Gastroesophageal sphincter (tissue), 4 donors: ENCODE data around the gene FBXO28. TPM values are rescaled to one million over a fixed set of nuclear protein-coding genes. Genes with fewer than 3 reads are reported as not detected.

ENCODE experiments used
- ATAC-seq: fragments of 150-250 bp; one replicate; pipeline ENCODE4 v1.9.1; 2016; ENCODE audit warnings: mild to moderate bottlenecking, moderate library complexity
- H3K27ac ChIP-seq, 4 donors: fragments of 200-600 bp; sonication (generic) in 3 of 4; 1 replicate in 3 of 4; 2 replicates in 1 of 4; pipeline ENCODE4 v1.5.1; 2016 to 2019
- H3K27me3 ChIP-seq: fragments of 200-600 bp; sonication (generic); one replicate; pipeline ENCODE4 v1.5.1; 2019
- H3K36me3 ChIP-seq, 2 donors: fragments of 200-600 bp; sonication (generic); one replicate each; pipeline ENCODE4 v1.5.1; 2019; ENCODE audit warnings: control low read depth in 1 of 2
- H3K4me1 ChIP-seq, 3 donors: fragments of 200-600 bp; sonication (generic); 1 replicate in 2 of 3; 2 replicates in 1 of 3; pipeline ENCODE4 v1.5.1; 2016 to 2019; ENCODE audit warnings: control low read depth in 2 of 3
- H3K4me3 ChIP-seq, 2 donors: fragments of 200-600 bp; sonication (generic); one replicate each; pipeline ENCODE4 v1.5.1; 2019; ENCODE audit warnings: mild to moderate bottlenecking in 1 of 2, moderate library complexity in 1 of 2
- H3K9me3 ChIP-seq, 3 donors: fragments of 200-600 bp; sonication (generic); one replicate each; pipeline ENCODE4 v1.5.1; 2017 to 2019; ENCODE audit warnings: control low read depth in 2 of 3
- EP300 ChIP-seq: sonication (generic); formaldehyde crosslinking; IDR thresholded peaks from one replicate; pipeline ENCODE4 v1.6.1; 2017; ENCODE audit warnings: antibody characterized with exemption, mild to moderate bottlenecking
- POLR2A ChIP-seq, 2 donors: fragments of 450-650 bp; IDR thresholded peaks; one replicate each; pipeline ENCODE4 v1.6.1; 2017; ENCODE audit warnings: antibody characterized with exemption in 2 of 2, mild to moderate bottlenecking in 2 of 2, moderate library complexity in 1 of 2
- POLR2AphosphoS5 ChIP-seq: sonication (generic); formaldehyde crosslinking; IDR thresholded peaks from one replicate; pipeline ENCODE4 v1.6.1; 2017; ENCODE audit warnings: antibody characterized with exemption
- WGBS, 2 donors: methylation state at CpG; one replicate each; pipeline ENCODE4 v1.1.5; 2018; ENCODE audit warnings: low coverage in 1 of 2; 5-methylcytosine and 5-hydroxymethylcytosine counted together
- total RNA-seq, 4 donors: library from RNA; depleted of rRNA; stranded (reverse); fragments of >200 nt; gene quantifications; one replicate each; pipeline ENCODE4 v1.1.0, GENCODE V29; 2016
- TF ChIP-seq, protein P1 (sequence below), 4 experiments: fragments of 200-600 bp in 2 of 4; fragments of 450-650 bp in 2 of 4; sonication (generic) in 1 of 4; IDR thresholded peaks; one replicate each; pipeline ENCODE4 v1.5.1; 2017 to 2019; ENCODE audit warnings: antibody characterized with exemption in 4 of 4, mild to moderate bottlenecking in 2 of 4, moderate library complexity in 2 of 4

FBXO28 gene
- total RNA-seq, 4 donors from 2014 or later = 26.5 to 38.1 (median 34.7) TPM

DNA sequence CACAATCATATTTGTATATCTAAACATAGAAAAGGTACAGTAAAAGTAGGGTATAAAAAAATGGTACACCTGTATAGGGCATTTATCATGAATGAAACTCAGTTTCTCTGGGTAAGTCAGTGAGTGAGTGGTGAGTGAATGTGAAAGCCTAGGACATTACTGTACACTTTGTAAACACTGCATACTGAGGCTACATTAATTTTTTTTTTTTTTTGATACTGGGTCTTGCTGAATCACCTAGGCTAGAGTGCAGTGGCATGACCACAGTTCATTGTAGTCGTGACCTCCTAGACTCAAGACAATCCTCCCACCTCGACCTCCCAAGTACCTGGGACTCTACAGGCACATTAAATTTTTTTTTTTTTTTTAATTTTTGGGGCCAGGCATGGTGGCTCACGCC is 27.8 kb downstream of the FBXO28 start:
- TF ChIP-seq, protein P1, sequence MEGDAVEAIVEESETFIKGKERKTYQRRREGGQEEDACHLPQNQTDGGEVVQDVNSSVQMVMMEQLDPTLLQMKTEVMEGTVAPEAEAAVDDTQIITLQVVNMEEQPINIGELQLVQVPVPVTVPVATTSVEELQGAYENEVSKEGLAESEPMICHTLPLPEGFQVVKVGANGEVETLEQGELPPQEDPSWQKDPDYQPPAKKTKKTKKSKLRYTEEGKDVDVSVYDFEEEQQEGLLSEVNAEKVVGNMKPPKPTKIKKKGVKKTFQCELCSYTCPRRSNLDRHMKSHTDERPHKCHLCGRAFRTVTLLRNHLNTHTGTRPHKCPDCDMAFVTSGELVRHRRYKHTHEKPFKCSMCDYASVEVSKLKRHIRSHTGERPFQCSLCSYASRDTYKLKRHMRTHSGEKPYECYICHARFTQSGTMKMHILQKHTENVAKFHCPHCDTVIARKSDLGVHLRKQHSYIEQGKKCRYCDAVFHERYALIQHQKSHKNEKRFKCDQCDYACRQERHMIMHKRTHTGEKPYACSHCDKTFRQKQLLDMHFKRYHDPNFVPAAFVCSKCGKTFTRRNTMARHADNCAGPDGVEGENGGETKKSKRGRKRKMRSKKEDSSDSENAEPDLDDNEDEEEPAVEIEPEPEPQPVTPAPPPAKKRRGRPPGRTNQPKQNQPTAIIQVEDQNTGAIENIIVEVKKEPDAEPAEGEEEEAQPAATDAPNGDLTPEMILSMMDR (IDR thresholded peaks at IDR 0.05) = no peak
- TF ChIP-seq POLR2AphosphoS5 (no peak), POLR2A (IDR thresholded peaks at IDR 0.05) (no peak), EP300 (no peak)
- Histone ChIP-seq H3K27ac (no peak overlapping the region), H3K4me3 (no peak overlapping the region), H3K9me3 (no peaks in the 10 kb centered on the region), H3K36me3 (peaks cover 0 to 89% of the 10 kb centered on the region in 2 donors), H3K27me3 (no peaks in the 10 kb centered on the region), H3K4me1 (no peaks in the 10 kb centered on the region)
- no peak for ATAC-seq
- WGBS, 2 donors = 95% methylated on average over 2 of the region's 3 CpGs; no CpG with 5 or more reads in 1 of the 2 donors

DNA sequence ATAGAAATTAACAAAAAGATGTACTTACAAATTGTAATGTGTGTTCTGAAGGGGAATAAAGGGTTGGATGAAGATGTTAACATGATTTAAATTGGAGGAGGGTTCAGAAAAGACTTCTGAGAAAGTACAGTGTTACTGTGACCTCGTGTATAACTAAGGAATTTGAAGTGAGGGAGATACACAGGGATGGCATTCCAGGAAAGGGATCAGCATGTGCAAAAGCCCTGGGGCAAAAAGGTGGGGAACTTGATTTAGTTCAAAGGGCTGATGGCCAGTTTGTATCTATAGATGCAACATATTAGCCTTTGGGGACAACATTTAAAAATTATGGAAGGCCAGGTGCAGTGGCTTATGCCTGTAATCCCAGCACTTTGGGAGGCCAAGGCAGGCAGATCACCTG is 35.8 kb downstream of the FBXO28 start:
- no peaks in the 10 kb centered on the region for H3K9me3 ChIP-seq
- no peak for ATAC-seq
- TF ChIP-seq EP300 = no peak
- TF ChIP-seq POLR2A (IDR thresholded peaks at IDR 0.05) = no peak
- TF ChIP-seq, protein P1 (IDR thresholded peaks at IDR 0.05) = no peak
- no peak for TF ChIP-seq POLR2AphosphoS5
- H3K4me1 ChIP-seq = no peaks in the 10 kb centered on the region
- WGBS, 2 donors = 40 to 50% methylated on average over 1 of the region's 1 CpG
- no peaks in the 10 kb centered on the region for H3K27me3 ChIP-seq
- H3K4me3 ChIP-seq = no peak overlapping the region
- H3K27ac ChIP-seq = no peak overlapping the region
- H3K36me3 ChIP-seq = peaks cover 0 to 35% of the 10 kb centered on the region in 2 donors

DNA sequence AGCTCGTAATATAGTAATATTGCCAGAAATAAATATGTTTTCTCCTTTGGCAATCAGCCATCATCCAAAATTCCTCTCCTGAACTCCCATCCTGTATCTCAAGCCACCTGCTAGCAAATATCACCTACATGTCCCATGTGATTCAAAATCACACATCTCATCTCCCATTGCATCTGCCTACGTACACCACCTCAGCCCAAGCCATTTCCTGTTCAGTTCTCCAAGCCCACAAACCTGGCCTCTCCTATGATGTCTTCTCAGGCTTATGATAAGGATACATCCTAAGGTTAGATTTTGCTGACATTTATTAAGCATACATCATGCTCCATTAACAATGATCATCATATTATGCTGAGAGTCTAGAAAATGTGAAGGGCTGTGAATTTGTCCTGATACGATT is 37.2 kb downstream of the FBXO28 start:
- no peaks in the 10 kb centered on the region for H3K27me3 ChIP-seq
- H3K27ac ChIP-seq = no peak overlapping the region
- H3K4me1 ChIP-seq = no peaks in the 10 kb centered on the region
- no peak overlapping the region for H3K4me3 ChIP-seq
- TF ChIP-seq POLR2AphosphoS5 = no peak
- TF ChIP-seq, protein P1 (IDR thresholded peaks at IDR 0.05) = no peak
- TF ChIP-seq EP300 = no peak
- TF ChIP-seq POLR2A (IDR thresholded peaks at IDR 0.05) = no peak
- no peaks in the 10 kb centered on the region for H3K9me3 ChIP-seq
- WGBS, 2 donors = 80 to 93% methylated on average over 3 of the region's 3 CpGs
- H3K36me3 ChIP-seq = peaks cover 0 to 34% of the 10 kb centered on the region in 2 donors
- ATAC-seq = no peak

DNA sequence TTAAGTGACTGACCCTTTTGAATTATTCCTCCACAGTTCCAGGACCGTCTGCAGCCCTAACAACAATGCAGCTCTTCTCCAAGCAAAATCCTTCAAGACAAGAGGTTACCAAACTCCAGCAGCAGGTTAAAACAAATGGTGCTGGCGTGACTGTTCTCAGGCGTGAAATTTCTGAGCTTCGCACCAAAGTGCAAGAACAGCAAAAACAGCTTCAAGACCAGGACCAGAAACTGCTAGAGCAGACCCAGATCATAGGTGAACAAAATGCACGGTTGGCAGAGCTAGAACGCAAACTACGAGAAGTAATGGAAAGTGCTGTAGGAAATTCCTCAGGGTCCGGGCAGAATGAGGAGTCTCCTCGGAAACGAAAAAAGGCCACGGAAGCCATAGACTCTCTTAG is 43.4 kb downstream of the FBXO28 start:
- no peaks in the 10 kb centered on the region for H3K27me3 ChIP-seq
- H3K4me1 ChIP-seq = no peaks in the 10 kb centered on the region
- peaks cover 0 to 74% of the 10 kb centered on the region in 2 donors for H3K36me3 ChIP-seq
- no peak overlapping the region for H3K27ac ChIP-seq
- ATAC-seq = no peak
- WGBS, 2 donors = 79 to 82% methylated on average over 5 to 11 of the region's 11 CpGs
- H3K9me3 ChIP-seq = no peaks in the 10 kb centered on the region
- TF ChIP-seq POLR2A (IDR thresholded peaks at IDR 0.05) = no peak
- H3K4me3 ChIP-seq = no peak overlapping the region

DNA sequence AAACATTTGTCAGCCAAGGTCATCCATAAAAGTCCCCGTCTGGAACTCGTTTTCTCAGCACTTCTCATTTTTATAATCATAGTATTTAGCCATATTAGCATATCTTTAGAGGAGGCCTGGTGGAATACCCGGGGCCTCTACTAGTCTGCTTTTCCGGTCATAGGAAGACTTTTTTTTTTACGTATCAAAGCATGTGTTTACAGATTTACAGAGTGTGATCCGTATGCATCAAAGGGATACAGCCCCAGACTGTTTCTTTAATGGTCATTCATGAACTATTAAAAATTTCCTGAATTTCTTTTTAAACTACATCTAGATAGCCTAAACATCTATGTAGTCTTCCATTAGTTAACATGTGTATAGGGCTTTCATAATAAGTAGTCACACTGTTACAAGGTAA is 45.6 kb downstream of the FBXO28 start:
- no peak overlapping the region for H3K27ac ChIP-seq
- WGBS, 2 donors = 62 to 63% methylated on average over 6 of the region's 6 CpGs
- no peaks in the 10 kb centered on the region for H3K4me1 ChIP-seq
- H3K9me3 ChIP-seq = no peaks in the 10 kb centered on the region
- H3K4me3 ChIP-seq = no peak overlapping the region
- no peak for ATAC-seq
- TF ChIP-seq, protein P1 (IDR thresholded peaks at IDR 0.05) = no peak
- TF ChIP-seq EP300 = no peak
- TF ChIP-seq POLR2AphosphoS5 = no peak
- no peak for TF ChIP-seq POLR2A (IDR thresholded peaks at IDR 0.05)
- H3K36me3 ChIP-seq = peaks cover 0 to 61% of the 10 kb centered on the region in 2 donors
- H3K27me3 ChIP-seq = no peaks in the 10 kb centered on the region
